Osteoblast (primary cell): ENCODE data around the gene ASPSCR1. TPM values are rescaled to one million over a fixed set of nuclear protein-coding genes. Genes with fewer than 3 reads are reported as not detected.
A peak's percentile ranks its signal among the peaks of the same experiment; 100 is the strongest.

ENCODE experiments used
- DNase-seq: peaks from one replicate; pipeline ENCODE4 v3.0.0; 2011; ENCODE audit warnings: low spot score, mixed read lengths; ENCODE audit not compliant: insufficient read length; ENCODE audit errors: missing footprints
- H2AFZ ChIP-seq: 2 replicates; pipeline ENCODE4 v1.6.0; 2011; ENCODE audit warnings: mild to moderate bottlenecking, low read length
- H3K27ac ChIP-seq: 2 replicates; pipeline ENCODE4 v1.5.1; 2011; ENCODE audit warnings: mild to moderate bottlenecking, low read depth, low read length, moderate library complexity
- H3K27me3 ChIP-seq: 2 replicates; pipeline ENCODE4 v1.6.0; 2012; ENCODE audit warnings: mild to moderate bottlenecking, control low read depth, inconsistent platforms, low read length, moderate library complexity; ENCODE audit not compliant: insufficient read depth
- H3K36me3 ChIP-seq: 2 replicates; pipeline ENCODE4 v1.5.1; 2011; ENCODE audit warnings: mild to moderate bottlenecking, low read length, control low read depth, moderate library complexity; ENCODE audit not compliant: insufficient read depth
- H3K4me1 ChIP-seq: 2 replicates; pipeline ENCODE4 v1.5.1; 2011; ENCODE audit warnings: mild to moderate bottlenecking, low read length, control low read depth, moderate library complexity; ENCODE audit not compliant: insufficient read depth
- H3K4me2 ChIP-seq: 2 replicates; pipeline ENCODE4 v1.6.0; 2011; ENCODE audit warnings: mild to moderate bottlenecking, low read length; ENCODE audit not compliant: insufficient read depth
- H3K4me3 ChIP-seq: fragments of 200-600 bp; sonication (generic); 3 replicates; pipeline ENCODE4 v1.5.1; 2012; ENCODE audit warnings: mild to moderate bottlenecking, low read length, inconsistent platforms; ENCODE audit not compliant: insufficient read depth
- H3K79me2 ChIP-seq: 2 replicates; pipeline ENCODE4 v1.6.0; 2012; ENCODE audit warnings: mild to moderate bottlenecking, low read length, control low read depth, inconsistent platforms; ENCODE audit not compliant: insufficient read depth
- H3K9me3 ChIP-seq: 2 replicates; pipeline ENCODE4 v1.5.1; 2011; ENCODE audit warnings: low read depth, low read length, control low read depth
- H4K20me1 ChIP-seq: 2 replicates; pipeline ENCODE4 v1.6.0; 2012; ENCODE audit warnings: mild to moderate bottlenecking, low read length, control low read depth; ENCODE audit not compliant: insufficient read depth
- total RNA-seq: library from RNA; depleted of rRNA; stranded (reverse); fragments of >200 nt; gene quantifications from 2 replicates; pipeline ENCODE4 v1.2.3, GENCODE V29; 2012
- TF ChIP-seq, protein P1 (sequence below): IDR thresholded peaks from 2 replicates; pipeline ENCODE4 v1.5.1; 2011; ENCODE audit warnings: mild to moderate bottlenecking, low read depth, low read length, moderate library complexity; ENCODE audit errors: extremely low read depth

The ASPSCR1 gene
- total RNA-seq, 1 donor: 35.8 TPM

- Histone ChIP-seq H4K20me1 (peaks cover 7% of the 10 kb centered on the region), H3K36me3 (peaks cover 42% of the 10 kb centered on the region)
Observed at GRCh38 chr17:82060614-82061013, 83.2 kb downstream of the ASPSCR1 start.

DNA sequence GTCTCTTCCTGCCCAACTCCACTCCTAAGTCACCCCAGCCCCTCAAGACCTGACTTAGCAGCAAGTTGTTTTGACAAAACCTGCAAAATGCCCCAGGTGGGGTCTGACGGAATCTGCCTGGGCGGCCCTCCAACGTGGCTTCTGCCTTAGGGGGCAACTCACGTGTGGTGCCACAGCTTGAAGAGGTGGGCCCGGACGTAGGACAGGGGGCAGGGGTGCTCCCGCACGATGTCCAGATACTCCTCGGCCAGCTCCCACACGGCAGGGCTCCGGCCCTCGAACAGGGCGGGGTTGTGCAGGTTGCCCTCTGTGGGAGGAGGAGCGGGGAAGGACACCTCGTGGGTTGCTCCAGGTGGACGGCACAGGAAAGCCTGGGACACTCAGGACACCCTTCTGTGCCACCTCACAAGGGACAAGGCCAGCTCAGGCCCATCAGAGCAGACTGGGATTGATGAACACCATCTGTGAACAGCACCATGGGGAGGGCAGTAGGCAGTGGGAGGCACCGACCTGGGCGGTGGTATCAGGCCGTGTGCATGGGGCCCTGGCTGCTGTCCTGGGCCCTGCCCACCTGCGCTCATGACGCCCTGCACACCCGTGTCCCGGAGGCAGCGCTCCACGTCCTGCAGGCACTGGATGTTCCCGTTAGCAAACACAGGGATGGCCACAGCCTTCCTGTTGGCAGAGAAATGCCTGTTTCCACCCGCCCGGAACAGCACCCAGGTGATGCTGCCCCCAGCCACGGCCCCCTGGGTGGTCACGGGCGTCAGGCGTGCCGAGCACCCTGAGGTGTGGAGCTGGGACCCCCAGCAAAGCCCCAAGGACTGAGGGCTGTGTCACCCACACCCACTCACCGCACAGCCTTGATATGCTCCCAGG lies 83.9 kb downstream of the ASPSCR1 start:
- no peak overlapping the region for H3K4me2 ChIP-seq
- H3K79me2 ChIP-seq: peaks cover 30% of the 10 kb centered on the region
- H3K27me3 ChIP-seq: no peaks in the 10 kb centered on the region
- TF ChIP-seq, protein P1, sequence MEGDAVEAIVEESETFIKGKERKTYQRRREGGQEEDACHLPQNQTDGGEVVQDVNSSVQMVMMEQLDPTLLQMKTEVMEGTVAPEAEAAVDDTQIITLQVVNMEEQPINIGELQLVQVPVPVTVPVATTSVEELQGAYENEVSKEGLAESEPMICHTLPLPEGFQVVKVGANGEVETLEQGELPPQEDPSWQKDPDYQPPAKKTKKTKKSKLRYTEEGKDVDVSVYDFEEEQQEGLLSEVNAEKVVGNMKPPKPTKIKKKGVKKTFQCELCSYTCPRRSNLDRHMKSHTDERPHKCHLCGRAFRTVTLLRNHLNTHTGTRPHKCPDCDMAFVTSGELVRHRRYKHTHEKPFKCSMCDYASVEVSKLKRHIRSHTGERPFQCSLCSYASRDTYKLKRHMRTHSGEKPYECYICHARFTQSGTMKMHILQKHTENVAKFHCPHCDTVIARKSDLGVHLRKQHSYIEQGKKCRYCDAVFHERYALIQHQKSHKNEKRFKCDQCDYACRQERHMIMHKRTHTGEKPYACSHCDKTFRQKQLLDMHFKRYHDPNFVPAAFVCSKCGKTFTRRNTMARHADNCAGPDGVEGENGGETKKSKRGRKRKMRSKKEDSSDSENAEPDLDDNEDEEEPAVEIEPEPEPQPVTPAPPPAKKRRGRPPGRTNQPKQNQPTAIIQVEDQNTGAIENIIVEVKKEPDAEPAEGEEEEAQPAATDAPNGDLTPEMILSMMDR: no peak
- no peak overlapping the region for H2AFZ ChIP-seq
- H3K9me3 ChIP-seq: no peaks in the 10 kb centered on the region
- peaks cover 15% of the 10 kb centered on the region for H3K4me1 ChIP-seq
- H4K20me1 ChIP-seq: peaks cover 7% of the 10 kb centered on the region
- peak; percentile 86 for DNase-seq
- no peak overlapping the region for H3K27ac ChIP-seq
- H3K4me3 ChIP-seq: no peak overlapping the region
- peaks cover 42% of the 10 kb centered on the region for H3K36me3 ChIP-seq

More at GRCh38 chr17:82060614-82061013, 83.2 kb downstream of the ASPSCR1 start:
- no peak overlapping the region for H3K27ac ChIP-seq
- H3K9me3 ChIP-seq: no peaks in the 10 kb centered on the region
- H3K4me1 ChIP-seq: peaks cover 10% of the 10 kb centered on the region
- no peak overlapping the region for H3K4me2 ChIP-seq
- H2AFZ ChIP-seq: no peak overlapping the region
- no peaks in the 10 kb centered on the region for H3K27me3 ChIP-seq
- H3K4me3 ChIP-seq: no peak overlapping the region
- H3K79me2 ChIP-seq: peaks cover 23% of the 10 kb centered on the region
- DNase-seq: peak; percentile 75
- TF ChIP-seq, protein P1: no peak

DNA sequence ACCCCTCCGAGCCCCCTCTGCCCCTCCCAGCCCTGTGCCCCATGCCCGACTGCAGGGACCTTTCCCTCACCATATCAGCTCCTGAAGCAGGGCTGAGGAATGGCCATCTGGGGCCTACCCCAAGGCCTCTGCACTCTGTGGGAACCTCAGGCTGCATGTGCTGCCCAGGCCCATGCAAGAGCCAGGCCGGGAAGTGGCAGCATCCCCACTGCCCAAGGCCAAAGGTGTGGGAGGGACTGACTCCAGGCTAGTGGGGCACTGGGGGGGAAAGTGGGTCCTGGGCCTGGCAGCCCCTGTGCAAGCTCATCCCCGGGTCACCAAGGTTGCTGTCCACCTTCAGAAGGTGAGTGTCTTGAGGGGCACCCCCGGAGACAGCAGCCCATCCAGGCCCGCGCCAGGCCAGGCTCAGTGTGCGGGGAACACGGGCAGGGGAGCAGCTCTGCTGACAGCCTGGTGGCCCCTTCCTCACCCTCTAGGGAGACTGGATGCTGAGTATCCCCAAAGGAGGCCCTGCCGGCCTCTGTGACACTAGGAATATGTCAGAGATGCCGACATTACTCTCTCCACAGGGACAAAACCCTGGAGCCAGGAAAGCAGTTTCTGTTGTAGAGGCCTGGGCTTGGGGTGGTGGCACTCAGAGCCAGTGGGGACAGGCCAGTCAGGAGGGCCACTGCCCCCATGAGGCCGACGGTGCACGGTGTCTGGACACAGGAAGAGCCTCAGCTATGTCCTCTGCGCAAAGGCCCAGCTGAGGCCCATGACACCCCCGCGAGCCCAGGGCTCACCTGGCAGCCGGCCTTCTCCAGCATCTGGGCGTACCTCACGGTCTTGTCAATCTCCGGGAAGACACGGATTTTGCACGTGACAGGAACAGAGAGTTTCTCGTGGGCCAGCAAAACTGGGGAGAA lies 84.9 kb downstream of the ASPSCR1 start:
- peaks cover 42% of the 10 kb centered on the region for H3K36me3 ChIP-seq
- no peaks in the 10 kb centered on the region for H3K27me3 ChIP-seq
- TF ChIP-seq, protein P1: no peak

DNA sequence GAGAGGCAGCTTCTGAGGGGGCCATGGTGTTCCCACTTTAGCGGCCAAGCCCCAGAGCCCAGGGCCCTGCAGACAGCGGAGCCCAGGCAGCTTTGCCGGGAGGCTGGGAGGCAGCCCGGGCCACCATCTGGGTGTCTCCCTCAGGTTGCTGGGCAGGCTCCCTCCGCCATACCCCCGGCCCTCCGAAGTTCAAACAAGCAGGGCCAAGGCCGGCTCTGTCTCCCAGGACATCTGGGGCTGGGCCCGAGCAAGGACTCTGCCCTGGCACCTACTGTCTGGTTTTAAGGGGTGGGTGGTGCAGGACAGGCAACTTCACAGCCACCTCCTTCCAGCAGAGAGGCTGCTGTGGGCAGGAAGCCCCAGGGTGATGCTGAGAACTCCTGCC lies 85.5 kb downstream of the ASPSCR1 start:
- no peak overlapping the region for H2AFZ ChIP-seq
- no peaks in the 10 kb centered on the region for H3K27me3 ChIP-seq
- DNase-seq: peak; percentile 73
- peaks cover 32% of the 10 kb centered on the region for H3K79me2 ChIP-seq
- no peak overlapping the region for H3K4me3 ChIP-seq
- H3K36me3 ChIP-seq: peaks cover 42% of the 10 kb centered on the region
- TF ChIP-seq, protein P1: no peak
- H3K27ac ChIP-seq: no peak overlapping the region
- H3K4me1 ChIP-seq: peaks cover 17% of the 10 kb centered on the region
- no peaks in the 10 kb centered on the region for H3K9me3 ChIP-seq
- peaks cover 7% of the 10 kb centered on the region for H4K20me1 ChIP-seq
- no peak overlapping the region for H3K4me2 ChIP-seq

More for the DNA sequence above, 84.9 kb downstream of the ASPSCR1 start:
- Histone ChIP-seq H3K4me3 (no peak overlapping the region), H4K20me1 (peaks cover 7% of the 10 kb centered on the region), H3K79me2 (peaks cover 32% of the 10 kb centered on the region), H3K27ac (no peak overlapping the region), H3K4me1 (peaks cover 17% of the 10 kb centered on the region), H3K9me3 (no peaks in the 10 kb centered on the region), H3K4me2 (no peak overlapping the region), H2AFZ (no peak overlapping the region)
- peak; percentile 83 for DNase-seq
